Activated CD4-positive, alpha-beta T cell treated with anti-CD3 and anti-CD28 coated beads for 4 hours (primary cell): Measurements from ENCODE around the gene TNFAIP2.
A peak's percentile ranks its signal among the peaks of the same experiment; 100 is the strongest.

ENCODE experiments used
- DNase-seq, 2 donors: peaks; one replicate each; pipeline ENCODE4 v3.0.0-alpha.2; 2020

Gene TNFAIP2

DNA sequence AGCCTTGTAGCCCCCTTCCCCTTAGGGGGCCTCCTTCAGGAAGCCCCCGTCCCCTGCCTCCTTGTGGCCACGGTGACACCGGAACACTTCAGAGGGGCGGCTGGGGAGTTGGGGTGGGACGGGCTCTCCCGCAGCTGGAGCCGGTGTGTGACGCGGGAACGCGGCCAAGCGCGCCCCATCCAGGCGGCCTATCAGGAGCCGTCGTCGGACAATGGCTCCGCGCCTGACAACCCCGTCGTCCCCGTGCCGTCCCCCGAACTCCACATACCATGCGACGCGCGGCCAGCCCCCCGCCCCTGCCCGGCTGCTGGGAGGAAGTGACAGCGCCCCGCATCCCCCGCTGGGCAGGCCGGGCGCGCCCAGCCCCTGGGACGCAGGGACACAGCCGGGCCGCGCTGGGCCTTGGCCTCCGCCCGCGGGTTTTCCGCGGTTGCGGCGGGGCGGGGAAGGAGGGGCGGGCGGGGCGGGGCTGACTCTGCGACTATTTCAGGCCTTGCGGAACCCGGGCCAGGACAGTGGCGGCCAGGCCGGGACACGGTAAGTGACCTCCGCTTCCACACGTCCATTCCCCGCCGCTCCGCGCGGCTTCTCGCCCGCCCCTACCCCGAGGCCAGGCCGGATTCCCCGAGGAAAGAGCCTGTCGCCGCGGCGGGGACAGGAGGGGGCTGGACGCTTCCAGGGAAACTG is at the start of gene TNFAIP2:
Gene TNFAIP2, plus strand, starts transcription at position 515 of the 687 bp plus-strand sequence. CDS start 2,997 bp downstream, outside the sequence.
- no peak for DNase-seq

DNA sequence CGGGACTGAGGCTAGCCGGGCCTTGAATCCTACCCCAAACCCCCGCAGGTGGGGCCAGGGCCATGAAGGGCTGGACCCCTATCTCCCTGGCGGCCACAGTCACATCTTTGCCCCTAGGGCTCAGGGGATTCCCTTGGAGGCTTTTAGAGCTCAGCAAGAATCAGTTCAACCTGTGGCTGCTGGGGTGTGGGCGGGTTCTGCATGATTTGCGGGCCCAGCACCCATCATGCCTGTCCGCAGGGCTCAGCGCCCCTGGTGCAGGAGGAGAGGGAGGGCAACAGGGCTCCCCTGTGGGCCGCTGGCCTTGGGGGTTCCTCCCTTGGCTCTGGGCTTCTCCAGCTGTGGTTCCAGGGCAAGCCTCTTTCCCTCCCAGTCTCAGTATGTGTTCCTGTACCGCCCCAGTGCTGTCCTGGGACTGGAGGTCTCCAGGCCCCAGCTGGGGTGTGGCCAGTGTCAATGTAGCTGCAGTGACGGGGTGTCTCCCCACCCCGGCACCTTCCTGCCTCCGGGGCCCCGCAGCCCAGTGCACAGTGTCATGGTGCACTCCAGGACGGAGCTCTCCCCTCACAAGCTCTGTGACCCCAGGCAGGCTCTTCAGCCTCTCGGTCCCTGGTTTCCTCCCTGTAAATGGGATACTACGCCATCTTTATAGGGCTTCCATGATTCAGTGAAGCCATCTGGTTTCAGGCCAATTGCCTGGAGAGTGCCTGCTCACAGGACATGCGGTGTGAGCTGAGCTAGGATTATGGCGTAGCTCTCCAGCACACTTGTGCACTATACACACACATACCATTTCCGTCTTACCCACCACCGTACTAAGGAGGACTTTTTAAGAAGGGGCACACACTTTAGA is 49.2 kb upstream of the TNFAIP2 start:
- no peak for DNase-seq

GRCh38 chr14:103074729-103075367 is 48.4 kb upstream of the TNFAIP2 start:
- DNase-seq: peak in 1 of 2 donors; percentile 19

GRCh38 chr14:103078420-103078749 is 44.9 kb upstream of the TNFAIP2 start:
- DNase-seq: peak; percentile 70 to 78

- no peak for DNase-seq
Measured at GRCh38 chr14:103078860-103079587, 44.2 kb upstream of the TNFAIP2 start.

- no peak for DNase-seq
Measured at GRCh38 chr14:103081951-103082350, 41.3 kb upstream of the TNFAIP2 start.

GRCh38 chr14:103084021-103084919 is 39.0 kb upstream of the TNFAIP2 start, which contains the start of gene LBHD2:
LBHD2 (plus strand) TSS chr14:103084210; CDS start chr14:103086013, 1,803 bp downstream.
- DNase-seq: no peak

GRCh38 chr14:103085106-103086091 is 37.9 kb upstream of the TNFAIP2 start:
- no peak for DNase-seq

DNA sequence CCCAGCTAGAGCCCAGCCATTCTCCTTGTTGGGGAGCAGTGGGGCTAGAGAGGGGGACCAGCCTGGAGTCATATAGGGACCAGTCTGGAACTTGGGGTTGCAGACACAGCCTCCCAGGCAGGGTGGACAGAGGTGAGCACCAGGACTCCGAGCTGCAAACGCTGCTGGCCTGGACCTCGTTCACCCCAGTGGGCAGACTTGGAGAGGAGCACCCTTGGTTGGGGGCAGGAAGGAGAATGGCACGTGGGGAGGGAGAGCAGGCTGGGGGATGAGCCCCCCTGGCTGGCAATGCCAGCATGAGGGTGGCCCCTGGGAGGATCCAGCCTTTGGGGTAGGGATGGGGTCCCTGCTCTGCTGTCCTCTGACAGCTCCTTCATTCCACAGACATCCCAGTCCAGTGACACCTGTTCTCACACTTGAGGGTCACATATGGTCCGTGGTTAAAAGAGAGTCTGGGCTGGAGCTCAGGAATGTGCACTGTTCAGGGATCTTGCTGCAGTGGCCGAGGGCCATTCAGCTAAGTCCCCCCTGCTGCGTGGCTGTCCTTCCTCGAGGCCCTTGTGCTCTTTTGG is 36.4 kb upstream of the TNFAIP2 start:
- no peak for DNase-seq

- DNase-seq: no peak
Measured at GRCh38 chr14:103087343-103087835, 35.9 kb upstream of the TNFAIP2 start.

- no peak for DNase-seq
Measured at GRCh38 chr14:103088921-103089320, 34.3 kb upstream of the TNFAIP2 start.

- DNase-seq: no peak
Measured at GRCh38 chr14:103089386-103090335, 33.6 kb upstream of the TNFAIP2 start.

DNA sequence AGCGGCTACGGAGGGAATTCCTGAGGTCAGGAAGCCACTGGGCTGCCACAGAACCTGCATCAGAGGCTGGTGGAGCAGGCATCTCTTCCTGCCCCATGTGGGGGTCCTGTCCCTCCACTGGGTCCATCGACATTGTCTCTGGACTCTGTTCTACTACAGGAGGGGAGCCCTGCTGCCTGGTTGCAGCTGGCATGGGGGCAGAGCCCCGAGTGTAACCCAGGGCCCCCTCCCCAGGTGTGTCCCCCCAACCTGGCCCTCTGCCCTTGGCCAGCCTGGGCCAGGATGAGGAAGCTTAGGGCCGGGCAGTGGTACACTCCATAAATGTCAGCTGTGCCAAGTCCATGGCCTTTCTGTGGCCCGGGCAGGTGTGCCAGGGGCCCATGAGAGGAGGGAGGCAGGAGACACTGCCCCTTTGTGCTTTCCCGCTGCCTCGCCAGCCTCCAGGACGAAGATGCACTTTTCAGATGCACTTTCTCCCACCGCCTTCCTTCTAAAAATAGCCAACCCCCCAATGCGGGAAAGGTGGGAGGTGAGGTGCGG is 32.7 kb upstream of the TNFAIP2 start:
- DNase-seq: no peak

DNA sequence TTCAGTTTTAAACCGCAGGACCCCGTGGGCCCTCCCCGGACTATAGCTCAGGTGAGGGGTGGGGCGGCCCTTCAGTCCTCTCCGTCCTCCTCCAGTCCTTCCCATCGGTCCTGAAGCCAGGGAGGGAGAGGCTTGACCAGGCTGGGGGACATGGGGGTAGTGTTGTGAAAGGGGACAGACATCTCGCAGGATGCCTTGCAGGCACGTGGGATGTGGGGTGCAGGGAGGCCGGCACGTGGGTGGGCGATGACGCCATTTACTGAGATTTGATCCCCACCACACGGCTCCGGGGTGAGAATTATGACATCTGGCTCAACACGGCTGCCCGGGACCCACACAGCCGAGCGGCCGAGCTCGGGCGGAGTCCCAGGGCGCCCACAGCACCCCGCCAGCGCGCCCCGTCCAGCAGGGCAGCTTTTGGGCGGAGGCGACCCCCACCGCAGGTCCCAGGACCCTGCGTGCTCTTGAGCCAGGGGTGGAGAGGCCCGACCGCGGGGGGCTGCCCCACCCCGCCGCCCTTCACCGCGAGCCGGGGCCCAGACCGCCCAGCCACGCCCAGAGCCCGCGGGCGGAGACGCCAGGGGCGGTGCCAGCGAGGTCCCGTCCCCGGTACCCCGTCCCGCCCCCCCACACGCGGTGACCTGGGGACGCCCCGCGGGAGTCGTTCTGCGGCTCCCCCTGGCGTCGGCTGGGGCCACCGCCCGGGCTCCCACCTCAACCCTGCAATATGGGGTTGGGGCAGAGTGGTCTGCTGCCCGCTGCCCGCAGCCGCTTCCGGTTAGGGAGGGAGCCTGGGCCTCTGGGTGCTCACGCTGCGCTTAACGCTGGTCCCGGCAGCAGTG is 32.0 kb upstream of the TNFAIP2 start:
- peak; percentile 77 to 81 for DNase-seq

GRCh38 chr14:103091883-103092222 is 31.4 kb upstream of the TNFAIP2 start:
- DNase-seq: no peak

GRCh38 chr14:103093856-103094405 is 29.3 kb upstream of the TNFAIP2 start:
- DNase-seq: no peak
